GM20000 (cell line): Measurements from ENCODE around the gene RPS6KC1.

Source experiments
- DNase-seq: peaks from one replicate; pipeline ENCODE4 v3.0.0; 2012; ENCODE audit warnings: low spot score
- CTCF ChIP-seq: IDR thresholded peaks from 2 replicates; pipeline ENCODE4 v1.5.1; 2012; ENCODE audit warnings: mild to moderate bottlenecking, control low read depth; ENCODE audit errors: extremely low read depth, missing control alignments

RPS6KC1 gene

GRCh38 chr1:213049232-213049631 lies 1.8 kb upstream of the RPS6KC1 start:
- no peak for TF ChIP-seq CTCF
- DNase-seq, result no peak

GRCh38 chr1:213050745-213051126 lies 305 bp upstream of the RPS6KC1 start:
- no peak for DNase-seq
- TF ChIP-seq CTCF, result no peak

- TF ChIP-seq CTCF, result no peak
- no peak for DNase-seq
Observed at GRCh38 chr1:213051881-213052202, 801 bp downstream of the RPS6KC1 start.

- DNase-seq, result no peak
- no peak for TF ChIP-seq CTCF
Observed at GRCh38 chr1:213053455-213053854, 2.4 kb downstream of the RPS6KC1 start.

GRCh38 chr1:213054142-213054541 lies 3.1 kb downstream of the RPS6KC1 start:
- DNase-seq, result no peak
- no peak for TF ChIP-seq CTCF

GRCh38 chr1:213054733-213055591 lies 3.9 kb downstream of the RPS6KC1 start:
- no peak for TF ChIP-seq CTCF
- DNase-seq, result no peak

- DNase-seq, result no peak
- TF ChIP-seq CTCF, result no peak
Observed at GRCh38 chr1:213055767-213056166, 4.7 kb downstream of the RPS6KC1 start.
